ENCODE measurements around the gene NPAS4. TPM values are rescaled to one million over a fixed set of nuclear protein-coding genes. Genes with fewer than 3 reads are reported as not detected.

Gene NPAS4
- total and polyA plus RNA-seq, 9 of the 15 experiments (the other 6 are each of a cell fraction or from before 2014, with no cell fraction given) = not detected

DNA sequence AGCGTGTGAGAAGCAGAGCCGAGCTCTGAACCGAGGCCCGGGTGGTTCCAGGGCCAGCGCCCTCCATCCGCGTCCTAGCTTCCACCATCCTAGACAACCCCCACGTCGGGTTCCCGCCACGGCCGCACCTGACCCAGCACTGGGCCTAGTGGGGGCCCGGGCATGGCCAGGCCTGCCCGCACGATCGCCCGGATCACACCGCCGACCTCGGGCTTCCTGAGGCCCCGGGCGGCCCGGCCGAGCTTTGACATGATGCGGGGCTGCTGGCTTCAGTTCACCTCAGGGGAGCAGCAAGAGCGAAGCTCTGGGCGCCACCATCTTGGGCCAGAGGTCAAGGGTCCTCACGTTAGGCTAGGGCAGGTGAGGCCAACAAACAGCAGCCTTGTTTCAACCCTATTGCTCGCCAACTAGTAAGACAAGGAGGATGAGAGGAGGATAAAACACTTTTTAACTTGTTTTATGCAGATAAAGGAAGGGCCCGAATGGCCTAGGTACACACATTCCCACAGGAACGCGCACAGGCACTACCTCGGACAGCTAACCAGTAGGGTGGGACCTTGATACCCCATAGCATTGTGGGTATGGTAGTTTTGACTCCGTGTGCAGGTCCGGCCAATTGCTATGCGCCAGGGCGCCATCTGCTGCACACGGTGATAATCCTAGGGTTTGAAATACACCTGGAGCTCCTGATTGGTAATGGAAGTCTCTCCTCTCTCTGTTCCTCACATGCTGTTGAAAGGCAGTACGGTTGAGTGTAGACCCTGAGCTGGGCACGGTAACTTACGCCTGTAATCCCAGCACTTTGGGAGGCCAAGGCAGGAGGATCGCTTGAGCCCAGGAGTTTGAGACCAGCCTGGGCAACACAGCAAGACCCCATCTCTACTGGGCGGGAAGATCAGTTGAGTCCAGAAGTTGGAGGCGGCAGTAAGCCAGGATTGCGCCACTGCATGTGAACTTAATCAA, 17.9 kb downstream of the NPAS4 start, which contains the start of gene MRPL11 (continued):
- TF ChIP-seq, protein P1, sequence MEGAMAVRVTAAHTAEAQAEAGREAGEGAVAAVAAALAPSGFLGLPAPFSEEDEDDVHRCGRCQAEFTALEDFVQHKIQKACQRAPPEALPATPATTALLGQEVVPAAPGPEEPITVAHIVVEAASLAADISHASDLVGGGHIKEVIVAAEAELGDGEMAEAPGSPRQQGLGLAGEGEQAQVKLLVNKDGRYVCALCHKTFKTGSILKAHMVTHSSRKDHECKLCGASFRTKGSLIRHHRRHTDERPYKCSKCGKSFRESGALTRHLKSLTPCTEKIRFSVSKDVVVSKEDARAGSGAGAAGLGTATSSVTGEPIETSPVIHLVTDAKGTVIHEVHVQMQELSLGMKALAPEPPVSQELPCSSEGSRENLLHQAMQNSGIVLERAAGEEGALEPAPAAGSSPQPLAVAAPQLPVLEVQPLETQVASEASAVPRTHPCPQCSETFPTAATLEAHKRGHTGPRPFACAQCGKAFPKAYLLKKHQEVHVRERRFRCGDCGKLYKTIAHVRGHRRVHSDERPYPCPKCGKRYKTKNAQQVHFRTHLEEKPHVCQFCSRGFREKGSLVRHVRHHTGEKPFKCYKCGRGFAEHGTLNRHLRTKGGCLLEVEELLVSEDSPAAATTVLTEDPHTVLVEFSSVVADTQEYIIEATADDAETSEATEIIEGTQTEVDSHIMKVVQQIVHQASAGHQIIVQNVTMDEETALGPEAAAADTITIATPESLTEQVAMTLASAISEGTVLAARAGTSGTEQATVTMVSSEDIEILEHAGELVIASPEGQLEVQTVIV (CRISPR knock-in tag; IDR thresholded peaks at IDR 0.05; ENCODE audit: borderline replicate concordance) = no peak
- peak; percentile 57; the same call in 1 of the 2 replicates for TF ChIP-seq TARDBP (IDR thresholded peaks at IDR 0.05)
- TF ChIP-seq ZNF764 (CRISPR knock-in tag; IDR thresholded peaks at IDR 0.05; ENCODE audit: low read depth) = no peak
- peak; percentile 71 to 92 for TF ChIP-seq TEAD1 (CRISPR knock-in tag; IDR thresholded peaks at IDR 0.05)
- peak; percentile 33; the same call in 1 of the 2 replicates for TF ChIP-seq KAT8 (IDR thresholded peaks at IDR 0.05; ENCODE audit: low read depth)
- peak; percentile 47; the same call in 1 of the 2 replicates for TF ChIP-seq NCOA6 (IDR thresholded peaks at IDR 0.05)
- no peak for TF ChIP-seq NR4A1 (CRISPR knock-in tag; IDR thresholded peaks at IDR 0.05)
- TF ChIP-seq NR4A1 (tag; IDR thresholded peaks at IDR 0.05) = peak; percentile 75
- TF ChIP-seq MTA1 (IDR thresholded peaks at IDR 0.05; ENCODE audit: borderline replicate concordance) = peak; percentile 90
- no peak for TF ChIP-seq ZNF41 (CRISPR knock-in tag; conservative IDR thresholded peaks at IDR 0.05)
- TF ChIP-seq, protein P2, sequence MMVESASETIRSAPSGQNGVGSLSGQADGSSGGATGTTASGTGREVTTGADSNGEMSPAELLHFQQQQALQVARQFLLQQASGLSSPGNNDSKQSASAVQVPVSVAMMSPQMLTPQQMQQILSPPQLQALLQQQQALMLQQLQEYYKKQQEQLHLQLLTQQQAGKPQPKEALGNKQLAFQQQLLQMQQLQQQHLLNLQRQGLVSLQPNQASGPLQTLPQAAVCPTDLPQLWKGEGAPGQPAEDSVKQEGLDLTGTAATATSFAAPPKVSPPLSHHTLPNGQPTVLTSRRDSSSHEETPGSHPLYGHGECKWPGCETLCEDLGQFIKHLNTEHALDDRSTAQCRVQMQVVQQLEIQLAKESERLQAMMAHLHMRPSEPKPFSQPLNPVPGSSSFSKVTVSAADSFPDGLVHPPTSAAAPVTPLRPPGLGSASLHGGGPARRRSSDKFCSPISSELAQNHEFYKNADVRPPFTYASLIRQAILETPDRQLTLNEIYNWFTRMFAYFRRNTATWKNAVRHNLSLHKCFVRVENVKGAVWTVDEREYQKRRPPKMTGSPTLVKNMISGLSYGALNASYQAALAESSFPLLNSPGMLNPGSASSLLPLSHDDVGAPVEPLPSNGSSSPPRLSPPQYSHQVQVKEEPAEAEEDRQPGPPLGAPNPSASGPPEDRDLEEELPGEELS (CRISPR knock-in tag; IDR thresholded peaks at IDR 0.05; ENCODE audit: borderline replicate concordance) = peak; percentile 73; the same call in 1 of the 2 replicates
- 0 out of 2 replicates have a peak, but pooled peaks have one; percentile 10 for TF ChIP-seq FOXK1 (CRISPR knock-in tag; IDR thresholded peaks at IDR 0.05; ENCODE audit: borderline replicate concordance)
- peak; percentile 58; the same call in 1 of the 2 replicates for TF ChIP-seq FOXM1 (IDR thresholded peaks at IDR 0.05; ENCODE audit: low read depth)
- no peak for TF ChIP-seq FOXM1 (CRISPR knock-in tag; IDR thresholded peaks at IDR 0.05; ENCODE audit: low read depth)
- TF ChIP-seq RBM25 (IDR thresholded peaks at IDR 0.05; ENCODE audit: low read depth, low read length, severe bottlenecking) = peak; percentile 88
- TF ChIP-seq CREM (IDR thresholded peaks at IDR 0.05; ENCODE audit: low read depth) = peak; percentile 78; the same call in 1 of the 2 replicates
- TF ChIP-seq, protein P3, sequence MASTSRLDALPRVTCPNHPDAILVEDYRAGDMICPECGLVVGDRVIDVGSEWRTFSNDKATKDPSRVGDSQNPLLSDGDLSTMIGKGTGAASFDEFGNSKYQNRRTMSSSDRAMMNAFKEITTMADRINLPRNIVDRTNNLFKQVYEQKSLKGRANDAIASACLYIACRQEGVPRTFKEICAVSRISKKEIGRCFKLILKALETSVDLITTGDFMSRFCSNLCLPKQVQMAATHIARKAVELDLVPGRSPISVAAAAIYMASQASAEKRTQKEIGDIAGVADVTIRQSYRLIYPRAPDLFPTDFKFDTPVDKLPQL (IDR thresholded peaks at IDR 0.05; ENCODE audit: extremely low read depth, insufficient read length) = no peak
- TF ChIP-seq, protein P4, sequence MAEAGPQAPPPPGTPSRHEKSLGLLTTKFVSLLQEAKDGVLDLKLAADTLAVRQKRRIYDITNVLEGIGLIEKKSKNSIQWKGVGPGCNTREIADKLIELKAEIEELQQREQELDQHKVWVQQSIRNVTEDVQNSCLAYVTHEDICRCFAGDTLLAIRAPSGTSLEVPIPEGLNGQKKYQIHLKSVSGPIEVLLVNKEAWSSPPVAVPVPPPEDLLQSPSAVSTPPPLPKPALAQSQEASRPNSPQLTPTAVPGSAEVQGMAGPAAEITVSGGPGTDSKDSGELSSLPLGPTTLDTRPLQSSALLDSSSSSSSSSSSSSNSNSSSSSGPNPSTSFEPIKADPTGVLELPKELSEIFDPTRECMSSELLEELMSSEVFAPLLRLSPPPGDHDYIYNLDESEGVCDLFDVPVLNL (CRISPR knock-in tag; IDR thresholded peaks at IDR 0.05; ENCODE audit: low read depth) = peak; percentile 71; the same call in 1 of the 2 replicates
